Measurements from ENCODE around the gene DNAH5.
"Not testable (repeated sequence)": the region's sequence is repeated elsewhere in the genome, so short reads cannot be mapped to it uniquely, and the experiment has no call there.

The DNAH5 gene

DNA sequence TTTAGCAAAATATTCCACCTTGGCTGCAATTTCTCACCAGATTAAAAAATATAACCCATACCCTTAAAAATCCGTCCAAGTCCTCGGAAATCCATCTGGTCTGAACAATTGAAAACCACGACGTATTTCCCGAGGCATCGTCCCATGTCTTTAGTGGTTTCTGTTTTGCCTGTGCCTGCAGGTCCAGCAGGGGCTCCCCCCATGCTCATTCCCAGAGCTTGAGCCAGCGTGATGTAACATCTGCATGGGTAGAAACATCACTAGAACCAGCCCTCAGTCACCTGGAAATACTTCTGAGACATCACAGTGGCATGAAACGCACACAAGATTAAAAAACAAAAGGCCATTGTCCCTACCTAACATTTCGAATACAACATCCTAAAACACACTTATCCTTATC lies 114.0 kb downstream of the DNAH5 start:
- no peak for DNase-seq (ENCODE audit: low read depth)

DNA sequence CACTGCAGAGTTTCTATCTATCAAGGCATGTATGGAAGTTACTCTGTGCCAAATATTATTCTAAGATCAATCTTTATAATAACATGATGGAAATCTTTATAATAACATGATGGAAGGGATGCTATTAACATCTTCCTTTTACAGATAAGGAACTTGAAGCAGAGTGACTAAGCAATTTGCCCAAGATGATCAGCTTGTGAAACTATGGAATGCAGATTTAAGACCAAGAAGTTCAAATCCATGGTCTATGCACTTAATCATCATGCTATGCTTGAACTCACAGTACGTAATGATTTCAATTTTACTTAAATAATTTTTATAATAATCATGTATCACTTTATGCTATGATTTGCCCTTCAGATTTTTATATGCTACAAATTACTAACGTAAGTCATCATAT lies 123.1 kb downstream of the DNAH5 start:
- no peak for DNase-seq (ENCODE audit: low read depth)

DNA sequence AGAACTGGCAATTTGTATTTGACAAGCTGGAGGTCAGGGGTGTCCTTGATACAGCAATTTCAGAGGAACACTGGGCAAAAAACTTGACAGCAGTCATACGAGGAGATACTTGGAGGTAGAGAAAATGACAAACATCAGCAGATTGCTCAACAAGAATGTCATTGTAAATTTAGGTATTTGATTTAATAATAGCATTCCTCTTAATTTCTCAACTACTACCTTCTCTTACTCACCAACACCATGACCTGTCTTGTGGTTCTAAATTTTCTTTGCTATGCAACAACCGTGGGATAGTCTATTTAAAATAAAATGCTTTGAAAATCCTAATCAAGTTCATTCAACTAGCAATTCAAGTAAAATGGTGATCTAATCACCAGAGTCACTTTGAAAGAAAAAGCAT lies 128.4 kb downstream of the DNAH5 start:
- no peak for DNase-seq (ENCODE audit: low read depth)

DNA sequence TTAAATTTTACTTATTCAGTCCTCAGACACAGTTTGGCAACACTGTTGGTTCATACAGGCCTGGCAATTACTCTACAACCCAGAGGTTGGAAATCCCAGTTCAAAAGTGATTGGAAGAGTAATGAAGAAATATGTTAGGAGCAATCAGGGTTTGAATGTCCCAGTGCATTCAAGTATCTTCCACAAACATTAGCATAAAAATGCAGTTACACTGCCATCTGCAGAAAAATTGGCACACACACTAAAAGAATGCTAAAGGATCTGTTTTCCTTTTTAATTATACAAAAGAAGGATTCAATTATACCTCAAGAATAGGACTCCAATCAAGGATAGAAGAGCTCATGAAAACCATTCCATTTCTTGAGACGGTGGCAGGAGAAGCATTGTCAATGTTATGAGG lies 130.2 kb downstream of the DNAH5 start:
- peak; percentile 33 for DNase-seq (ENCODE audit: low read depth)

DNA sequence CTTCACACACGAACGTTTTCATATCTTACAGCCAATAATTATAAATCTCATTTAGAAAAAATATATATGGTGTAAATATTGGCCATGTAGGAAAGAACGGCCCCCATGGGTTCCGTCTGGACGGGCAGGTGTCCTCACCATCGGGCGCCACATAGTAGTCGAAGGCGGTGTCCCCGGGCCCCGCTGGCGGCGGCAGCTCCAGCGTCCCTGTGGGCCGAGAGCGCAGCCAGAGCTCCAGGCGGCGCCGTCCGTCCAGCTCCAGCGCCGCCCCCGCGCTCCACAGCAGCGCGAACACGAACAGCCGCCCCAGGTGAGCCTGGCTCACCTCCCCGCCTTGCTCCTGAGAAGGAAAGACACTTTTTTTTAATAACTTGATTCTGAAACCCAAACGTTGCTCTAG lies 134.6 kb downstream of the DNAH5 start:
- no peak for DNase-seq (ENCODE audit: low read depth)

DNA sequence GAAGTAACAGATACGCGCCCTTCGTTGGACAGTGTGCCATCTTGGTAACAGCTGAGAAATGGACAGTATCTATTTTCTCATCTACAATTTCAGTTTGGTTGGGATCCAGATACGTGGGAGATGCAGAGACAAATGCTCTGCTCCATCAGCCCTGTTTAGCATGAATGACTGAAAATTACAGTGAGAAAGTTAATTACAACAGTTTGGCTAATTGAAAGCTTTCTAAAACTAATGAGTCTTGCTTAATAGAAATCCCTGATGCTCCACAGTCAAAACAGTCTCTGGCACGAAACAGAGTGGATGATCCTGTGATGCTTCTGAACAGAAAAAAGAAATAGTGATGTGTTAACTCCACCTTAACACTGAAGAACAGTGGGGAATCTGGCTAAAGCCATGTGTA lies 140.2 kb downstream of the DNAH5 start:
- no peak for DNase-seq (ENCODE audit: low read depth)

DNA sequence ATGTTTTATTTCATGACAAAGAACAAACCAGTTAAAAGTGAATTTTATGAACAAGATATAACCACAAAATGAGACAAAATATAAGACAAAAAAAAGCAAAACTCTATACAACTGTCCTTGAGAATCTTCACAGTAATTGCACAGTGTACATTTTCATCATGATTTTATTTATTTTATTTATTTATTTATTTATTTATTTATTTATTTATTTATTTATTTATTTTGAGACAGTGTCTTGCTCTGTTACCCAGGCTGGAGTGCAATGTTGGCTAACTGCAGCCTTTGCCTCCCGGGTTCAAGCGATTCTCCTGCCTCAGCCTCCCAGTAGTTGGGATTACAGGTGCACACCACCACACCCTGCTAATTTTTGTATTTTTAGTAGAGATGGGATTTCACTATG lies 145.9 kb downstream of the DNAH5 start:
- DNase-seq (ENCODE audit: low read depth), result not testable (repeated sequence)

DNA sequence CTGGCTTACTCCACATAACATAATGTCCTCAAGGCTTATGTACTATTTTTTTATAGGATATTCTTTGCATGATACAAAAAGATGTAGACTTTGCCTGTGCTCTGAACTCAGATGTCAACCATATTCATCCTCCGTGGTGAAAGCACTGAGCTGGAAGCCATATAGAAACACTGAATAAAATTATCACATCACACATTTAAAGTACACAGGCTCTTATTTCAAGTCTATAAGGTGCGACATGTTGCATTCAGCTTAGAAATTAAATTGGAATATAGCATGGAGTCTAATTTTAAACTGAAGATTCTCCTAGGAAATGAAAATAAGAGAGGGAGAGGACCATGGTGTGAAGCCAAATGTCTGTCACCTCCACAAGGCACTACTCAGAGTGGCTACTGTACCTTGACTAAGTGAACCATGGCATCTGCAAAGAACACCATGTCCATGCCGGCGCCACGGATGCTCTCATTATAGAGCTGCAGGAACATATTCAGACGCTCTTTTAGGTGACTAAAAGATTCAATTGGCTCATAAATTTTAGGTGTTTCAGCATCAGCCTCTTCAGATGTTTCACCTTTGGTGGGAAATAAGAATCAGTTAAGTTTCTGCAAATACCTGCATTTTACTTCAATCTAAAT lies 158.6 kb downstream of the DNAH5 start:
- DNase-seq (ENCODE audit: low read depth), result no peak

DNA sequence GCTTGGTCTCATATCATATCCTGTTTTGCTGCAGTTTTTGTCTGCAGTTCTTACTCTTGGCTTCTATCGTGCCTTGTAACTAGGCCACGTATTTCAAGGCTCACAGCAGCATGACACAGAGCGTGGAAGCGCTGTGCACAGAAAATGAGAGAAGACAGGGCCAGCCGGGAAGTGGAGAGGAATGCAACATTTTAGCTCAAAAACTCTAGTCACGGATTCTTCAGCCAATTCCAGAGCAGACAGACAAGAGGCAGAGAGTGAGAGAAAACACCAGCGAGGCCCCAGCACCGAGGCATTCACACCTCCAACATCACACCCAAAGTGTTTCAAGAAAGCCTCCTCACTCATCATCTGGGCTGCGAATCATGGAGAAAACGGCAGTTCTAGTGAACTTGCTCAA lies 160.8 kb downstream of the DNAH5 start:
- DNase-seq (ENCODE audit: low read depth), result no peak

DNA sequence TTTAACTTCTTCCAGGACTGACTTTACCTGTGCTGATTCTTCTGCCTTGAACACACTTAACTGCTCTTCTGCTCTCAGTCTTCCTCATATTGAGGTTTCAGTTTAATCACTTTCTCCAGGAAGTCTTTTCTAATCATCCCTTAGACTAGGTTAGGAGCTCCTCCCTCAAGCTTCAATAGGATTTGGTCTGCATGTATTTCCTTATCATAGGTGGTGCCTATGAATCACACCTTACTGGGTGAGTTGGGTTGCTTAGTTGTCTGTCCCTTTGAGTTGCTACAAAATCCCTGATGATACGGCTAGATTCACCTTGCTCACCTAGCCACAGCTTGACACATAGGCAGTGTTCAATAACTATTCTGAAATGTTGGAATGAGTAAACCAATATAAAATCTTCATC lies 164.4 kb downstream of the DNAH5 start:
- no peak for DNase-seq (ENCODE audit: low read depth)

DNA sequence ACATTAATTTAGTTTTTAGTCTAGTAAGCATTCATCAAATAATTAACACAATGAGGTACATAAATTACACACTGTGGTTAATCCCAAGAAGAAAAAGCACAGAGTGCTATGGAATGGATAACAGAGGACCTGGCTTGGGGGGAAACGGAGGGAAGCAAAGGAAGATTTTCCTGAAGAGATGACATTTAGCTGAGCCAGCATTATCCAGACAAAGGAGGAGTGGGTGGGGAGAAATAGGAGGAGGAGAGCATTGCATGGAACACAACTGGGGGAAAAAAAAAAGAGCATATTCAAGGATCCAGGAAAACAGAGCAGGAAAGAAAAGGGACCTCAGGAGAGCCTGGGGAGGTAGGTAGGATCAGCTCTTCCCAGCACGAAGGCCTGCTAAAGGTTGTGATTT lies 170.8 kb downstream of the DNAH5 start:
- DNase-seq (ENCODE audit: low read depth), result no peak

DNA sequence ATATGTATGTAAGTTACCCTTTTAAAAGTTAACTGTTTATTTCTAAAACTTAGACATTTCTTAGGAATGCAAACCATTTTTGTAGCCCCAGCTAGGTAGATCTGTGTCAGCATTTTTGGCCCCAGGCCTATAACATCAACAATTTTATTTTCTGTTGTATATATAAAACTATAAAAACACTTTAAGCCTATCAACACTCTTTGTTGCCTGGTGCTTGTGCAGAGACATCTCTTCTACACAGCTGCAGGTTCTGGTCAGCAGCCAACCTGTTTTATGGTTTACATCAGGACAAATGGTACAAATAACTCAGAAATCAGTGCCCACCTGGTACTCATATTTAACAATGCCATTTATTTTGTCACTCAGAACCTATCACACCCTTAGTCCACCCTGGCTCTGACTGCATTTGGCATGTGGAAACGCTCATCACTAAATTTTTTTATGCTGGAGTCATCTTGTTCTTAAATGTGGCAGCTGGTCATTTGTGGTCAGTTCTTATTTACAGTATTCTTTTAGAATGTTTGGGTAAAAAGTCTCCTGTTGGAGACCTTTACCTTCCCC lies 173.4 kb downstream of the DNAH5 start:
- DNase-seq (ENCODE audit: low read depth), result peak; percentile 51

DNA sequence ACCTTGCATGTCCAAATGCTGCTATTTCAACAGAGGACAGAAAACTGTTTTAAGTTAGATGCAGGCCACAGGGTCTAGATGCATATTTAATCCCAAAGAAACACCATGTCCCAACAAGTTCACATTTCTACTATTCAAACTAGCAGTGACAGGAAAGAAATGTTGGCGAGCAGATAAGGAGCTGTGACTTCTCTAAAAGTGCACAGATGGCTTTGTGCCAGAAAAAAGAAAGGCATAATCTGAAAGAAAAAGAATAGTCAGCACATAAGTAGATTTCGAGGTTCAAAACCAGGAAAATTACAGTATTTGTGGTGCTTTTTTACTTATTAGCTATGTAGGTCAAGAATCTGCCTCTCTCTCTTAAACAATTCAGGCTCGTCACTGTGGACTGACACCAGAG lies 178.3 kb downstream of the DNAH5 start:
- no peak for DNase-seq (ENCODE audit: low read depth)

DNA sequence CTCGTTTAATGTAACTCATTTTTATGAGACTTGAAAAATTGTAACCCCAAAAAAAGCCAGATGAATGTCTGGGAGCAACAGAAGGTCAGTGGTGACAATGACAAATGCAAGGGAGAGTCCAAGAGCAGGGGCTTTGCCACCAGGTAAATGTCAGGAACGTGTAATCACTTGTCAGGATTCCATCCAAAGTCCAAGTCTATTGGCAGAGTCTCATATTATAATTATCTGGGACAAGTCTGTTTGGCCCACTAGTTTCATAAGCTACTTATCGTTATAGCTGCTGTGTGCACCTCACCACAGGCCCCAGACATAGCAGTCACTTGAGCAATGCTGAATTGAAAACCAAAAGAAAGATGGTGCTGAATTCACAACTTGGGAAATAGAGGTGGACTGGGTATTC lies 180.8 kb downstream of the DNAH5 start:
- no peak for DNase-seq (ENCODE audit: low read depth)

DNA sequence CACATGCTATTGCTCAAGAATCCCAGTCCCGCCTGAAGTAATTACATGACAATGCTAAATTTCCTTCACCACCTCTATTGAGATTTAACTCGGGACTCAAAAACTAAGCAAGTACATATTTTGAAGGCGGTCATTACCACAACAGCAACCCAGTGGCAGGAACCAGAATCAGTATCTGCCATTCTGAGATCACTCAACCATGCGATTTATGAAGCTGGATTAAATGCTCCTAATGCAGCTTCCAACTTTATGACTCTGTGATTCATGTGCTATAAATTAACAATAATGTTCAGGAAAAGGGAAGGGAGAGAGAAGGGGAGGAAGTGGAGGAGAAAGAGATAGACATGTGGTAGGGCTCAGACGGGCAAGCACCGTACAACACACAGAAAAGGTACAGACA lies 194.7 kb downstream of the DNAH5 start:
- DNase-seq (ENCODE audit: low read depth), result no peak

DNA sequence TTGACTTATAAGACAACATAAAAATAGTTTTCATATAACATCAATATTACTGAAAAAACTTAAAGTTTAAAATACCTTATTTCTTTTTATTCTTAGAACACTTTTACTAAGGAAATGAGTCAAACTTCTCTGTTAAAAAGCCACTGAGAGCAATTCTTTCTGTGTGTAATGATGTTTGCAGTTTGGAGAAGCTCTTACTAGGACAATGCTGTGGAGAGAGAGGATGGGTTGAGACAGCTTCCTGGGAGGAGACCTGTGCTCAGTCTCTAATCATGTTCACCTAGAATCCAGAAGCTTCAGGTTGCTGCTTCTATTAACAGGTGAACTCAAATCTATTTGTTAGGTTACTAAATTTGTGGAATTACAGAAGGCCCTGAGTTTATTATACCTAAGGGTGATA lies 198.5 kb downstream of the DNAH5 start:
- DNase-seq (ENCODE audit: low read depth), result no peak

DNA sequence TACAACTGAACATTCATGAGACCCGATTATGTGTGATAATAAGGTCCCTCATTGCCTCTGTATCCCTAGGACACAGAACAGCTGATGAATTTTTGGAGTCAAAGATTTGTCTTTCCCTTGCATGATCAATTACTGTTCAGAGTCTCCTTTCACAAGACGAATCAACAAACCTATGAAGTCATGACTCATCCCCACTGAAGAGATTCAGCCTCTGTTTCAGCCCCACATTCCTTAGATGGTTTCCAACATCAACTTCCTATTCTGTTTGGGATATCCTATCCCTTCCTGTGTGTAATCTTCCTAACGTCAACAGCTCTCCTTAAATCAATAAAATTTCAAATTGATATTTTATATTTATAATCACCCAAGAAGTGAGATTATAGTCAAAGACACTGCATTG lies 199.0 kb downstream of the DNAH5 start:
- DNase-seq (ENCODE audit: low read depth), result peak; percentile 86

DNA sequence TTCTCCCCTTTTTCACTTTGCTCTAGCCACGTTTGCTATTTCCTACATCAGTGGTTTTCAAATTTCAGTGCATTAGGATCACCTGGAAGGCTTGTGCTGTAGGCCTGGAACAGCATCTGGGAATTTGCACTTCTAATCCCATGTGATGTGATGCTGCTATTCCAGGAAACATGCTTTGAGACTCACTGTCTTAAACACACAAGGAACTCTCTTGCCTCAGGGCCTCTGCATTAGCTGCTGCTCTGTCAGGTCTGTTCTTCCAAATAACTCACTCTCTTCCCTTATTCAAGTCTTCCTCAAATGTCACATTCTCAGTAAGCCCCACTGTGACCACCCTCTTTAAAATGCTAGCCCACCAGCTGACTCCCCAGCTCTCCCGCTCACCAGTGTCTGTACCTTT lies 204.0 kb downstream of the DNAH5 start:
- no peak for DNase-seq (ENCODE audit: low read depth)

DNA sequence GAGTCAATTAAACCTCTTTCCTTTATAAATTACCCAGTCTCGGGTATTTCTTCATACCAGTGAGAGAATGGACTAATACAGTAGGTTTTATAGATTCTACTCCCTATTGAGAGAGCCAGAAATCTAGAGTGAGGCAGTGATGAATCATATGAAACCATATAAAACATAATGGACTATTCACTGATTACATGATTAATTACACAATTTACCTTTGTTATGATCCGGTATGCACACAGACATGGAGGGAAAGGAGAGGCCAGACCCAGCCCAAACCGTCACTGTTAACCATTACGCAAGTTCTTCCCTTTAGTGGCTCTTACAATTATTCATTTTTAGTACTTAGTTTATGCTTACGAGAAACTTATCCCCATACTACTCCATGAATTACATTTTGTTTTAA lies 205.0 kb downstream of the DNAH5 start:
- no peak for DNase-seq (ENCODE audit: low read depth)

DNA sequence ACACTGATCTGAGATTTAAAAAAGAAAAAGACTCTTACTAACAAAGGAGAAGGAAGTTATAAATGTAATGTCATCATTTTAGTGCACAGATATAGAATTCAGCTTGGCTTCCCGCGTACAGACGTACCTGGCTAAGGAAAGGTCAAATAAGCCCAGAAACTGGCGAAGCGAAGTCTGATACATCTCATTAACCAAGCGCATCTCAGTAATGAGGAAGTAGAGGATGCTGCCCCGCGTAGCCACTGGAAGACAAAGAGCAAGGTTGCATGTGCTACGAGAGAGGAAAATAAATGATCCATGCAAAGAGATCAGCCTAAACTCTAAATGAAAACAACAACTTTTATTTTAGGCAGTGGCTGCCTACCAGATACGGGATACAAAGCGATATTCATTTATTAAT lies 208.8 kb downstream of the DNAH5 start:
- DNase-seq (ENCODE audit: low read depth), result no peak

DNA sequence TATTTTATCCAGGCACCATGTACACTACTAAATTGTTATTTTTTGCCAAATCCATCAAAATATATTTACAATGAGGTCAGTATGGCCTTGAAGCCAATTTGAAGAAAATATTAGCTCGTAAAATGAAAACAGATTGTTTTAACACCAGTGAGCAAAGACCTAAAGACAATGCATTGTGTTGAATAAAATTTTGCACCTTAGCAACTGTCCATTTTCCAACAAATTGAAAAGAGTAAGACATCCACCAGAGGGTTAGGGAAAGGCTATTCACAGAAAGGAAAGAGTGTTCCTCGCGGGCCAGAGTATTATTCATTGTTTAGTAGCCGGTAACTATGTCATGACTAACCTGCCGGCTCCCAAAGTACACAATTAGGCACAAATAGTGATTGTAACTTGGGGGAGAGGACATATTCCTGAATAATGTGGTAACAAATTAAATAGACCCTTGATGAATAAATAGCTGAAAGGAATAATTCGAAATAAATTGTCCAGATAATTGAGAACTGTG lies 213.3 kb downstream of the DNAH5 start:
- no peak for DNase-seq (ENCODE audit: low read depth)

DNA sequence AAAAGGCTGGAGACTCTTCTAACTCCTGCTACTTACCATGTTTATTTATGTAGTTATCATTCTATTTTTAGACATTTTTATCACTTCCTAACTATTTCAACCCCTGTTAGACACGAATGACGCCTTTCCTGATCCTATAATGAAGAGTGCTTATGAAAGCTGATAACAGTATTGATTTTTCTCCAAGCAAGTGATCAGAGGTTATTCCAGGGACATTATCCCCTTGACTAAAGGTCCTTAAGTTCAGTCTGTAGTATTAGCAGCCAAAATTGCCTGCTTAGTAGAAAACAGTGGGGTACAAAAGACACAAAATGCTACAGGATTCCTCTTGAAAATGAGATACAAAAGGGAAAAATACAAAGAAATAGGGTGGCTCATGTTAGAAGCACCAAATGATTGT lies 235.6 kb downstream of the DNAH5 start:
- no peak for DNase-seq (ENCODE audit: low read depth)

DNA sequence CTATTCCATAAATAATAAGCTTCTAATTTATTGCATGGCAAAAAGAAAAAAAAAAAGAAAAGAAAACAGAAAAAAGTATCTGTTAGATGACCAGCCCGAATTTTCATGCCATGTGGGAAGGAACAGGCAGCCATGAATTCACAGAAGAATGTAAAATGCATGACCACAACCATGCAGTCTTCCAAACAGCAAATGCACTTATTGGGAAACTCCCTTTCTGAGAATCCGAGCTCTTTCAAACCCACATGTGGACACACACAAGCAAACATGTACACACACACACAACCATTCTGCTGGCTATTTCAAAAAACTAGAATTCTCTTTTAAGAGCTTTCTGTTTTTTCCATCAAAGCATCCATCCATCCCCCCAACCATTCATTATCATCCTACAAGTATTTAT lies 236.1 kb downstream of the DNAH5 start:
- DNase-seq (ENCODE audit: low read depth), result no peak

DNA sequence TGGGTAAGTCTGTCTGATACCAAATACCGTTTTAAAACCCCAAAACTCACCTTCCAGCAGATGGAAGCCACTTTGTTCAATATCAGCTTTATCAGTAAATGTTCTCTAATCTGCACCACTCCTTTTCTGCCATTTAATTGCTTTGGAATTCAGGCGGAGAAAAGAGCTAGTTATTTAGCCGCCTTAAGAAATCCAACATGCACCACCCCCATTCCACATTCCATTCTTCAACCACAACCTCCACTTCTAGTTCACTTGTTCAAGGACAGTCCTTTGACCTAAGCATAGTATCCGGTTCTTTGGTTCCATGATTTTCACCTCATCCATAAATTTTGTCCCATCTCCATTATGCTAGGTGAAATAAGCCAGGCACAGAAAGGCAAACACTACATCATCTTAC lies 240.1 kb downstream of the DNAH5 start:
- no peak for DNase-seq (ENCODE audit: low read depth)

Data from HS-5 (cell line).